Astrocyte of the cerebellum (primary cell): ENCODE measurements around the gene PCSK6.

Source experiments
- DNase-seq: peaks from one replicate; pipeline ENCODE4 v3.0.0-alpha.2; 2011; ENCODE audit warnings: low read depth
- H3K4me3 ChIP-seq: 2 replicates; pipeline ENCODE4 v1.5.1; 2011; ENCODE audit warnings: mild to moderate bottlenecking, low read depth, low read length, moderate library complexity
- CTCF ChIP-seq: IDR thresholded peaks from 2 replicates; pipeline ENCODE4 v1.5.1; 2012; ENCODE audit warnings: low read length, low read depth, moderate library complexity, mild to moderate bottlenecking; ENCODE audit errors: missing control alignments
- in situ Hi-C: cut with HindIII; loops from 2 replicates; pipeline ENCODE4 v1.10.0; 2017; ENCODE audit warnings: low sequenced_read_pairs

PCSK6 gene

GRCh38 chr15:101496198-101496986 lies 6.9 kb upstream of the PCSK6 start:
- no peak overlapping the region for H3K4me3 ChIP-seq
- DNase-seq, result no peak
- in situ Hi-C loops, result no loop called here
- TF ChIP-seq CTCF, result no peak

- no peak overlapping the region for H3K4me3 ChIP-seq
- in situ Hi-C loops, result no loop called here
- no peak for TF ChIP-seq CTCF
- no peak for DNase-seq
These were observed 6.1 kb upstream of the PCSK6 start for GRCh38 chr15:101495334-101496197.

- DNase-seq, result no peak
- H3K4me3 ChIP-seq, result no peak overlapping the region
- in situ Hi-C loops, result no loop called here
- no peak for TF ChIP-seq CTCF
These were observed 4.8 kb upstream of the PCSK6 start for GRCh38 chr15:101494251-101494796.

GRCh38 chr15:101492766-101493692 lies 3.5 kb upstream of the PCSK6 start:
- DNase-seq, result no peak
- TF ChIP-seq CTCF, result no peak
- in situ Hi-C loops, result no loop called here

GRCh38 chr15:101491734-101492640 lies 2.5 kb upstream of the PCSK6 start:
- TF ChIP-seq CTCF, result no peak
- no peak overlapping the region for H3K4me3 ChIP-seq
- in situ Hi-C loops, result no loop called here
- DNase-seq, result no peak

More at GRCh38 chr15:101492766-101493692, 3.5 kb upstream of the PCSK6 start:
- no peak overlapping the region for H3K4me3 ChIP-seq
